NCI-H1417 (cell line): ENCODE data around the gene GPX2.

Source experiments
- DNase-seq, 3 experiments: peaks; one replicate each; lab custom pipeline; 2025; lab: John Stamatoyannopoulos, UW

Gene GPX2

DNA sequence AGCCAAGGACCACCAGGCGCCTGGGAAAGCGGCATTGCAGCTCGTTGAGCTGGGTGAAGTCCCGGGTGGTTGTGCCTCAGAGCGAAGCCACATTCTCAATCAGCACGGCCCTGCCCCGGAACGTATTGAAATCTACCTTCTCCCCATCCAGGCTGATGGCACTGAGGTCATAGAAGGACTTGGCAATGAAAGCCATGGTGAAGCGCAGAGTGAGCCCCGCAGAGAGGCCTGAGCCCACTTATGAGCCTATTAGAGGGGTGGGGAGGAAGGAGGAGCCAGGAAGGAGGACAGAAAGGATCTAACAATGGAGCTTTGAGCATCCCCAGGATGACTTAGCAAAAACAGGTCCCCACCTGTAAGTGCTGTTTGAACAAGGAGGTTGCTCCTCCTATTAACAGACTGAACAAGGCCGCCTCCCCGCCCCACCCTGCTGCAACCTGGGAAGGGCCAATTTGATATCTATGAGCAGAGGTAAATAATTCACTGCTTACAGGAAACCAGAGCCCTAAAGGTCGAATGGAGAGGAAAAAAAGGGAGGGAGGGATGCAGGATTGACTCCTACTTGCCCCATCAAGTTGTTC lies at the start of gene GPX2:
GPX2 (minus strand) TSS at position 215 of the 581 bp plus-strand sequence; CDS start at position 196, 19 bp downstream.
- peak; percentile 75 to 91 (median 90) for DNase-seq

DNA sequence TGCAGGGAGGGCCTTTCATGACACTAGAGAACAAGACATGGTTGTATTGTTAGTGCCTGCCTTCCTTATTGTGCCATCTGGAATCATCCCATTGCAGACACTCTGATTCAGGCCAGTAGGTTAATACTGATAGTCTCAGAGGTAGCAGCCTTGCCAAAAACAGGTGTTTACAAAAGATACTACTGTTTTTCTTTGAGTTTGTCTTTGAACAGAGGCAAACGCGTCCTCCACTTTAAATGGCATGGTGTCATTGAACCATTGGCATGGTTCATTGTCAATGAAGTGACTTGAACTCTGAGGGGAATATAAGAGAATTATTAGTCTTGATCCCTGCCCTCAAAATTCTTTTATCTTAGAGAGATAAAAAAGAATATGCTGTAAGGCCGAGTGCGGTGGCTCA lies 48.4 kb upstream of the GPX2 start:
- DNase-seq, result no peak

DNA sequence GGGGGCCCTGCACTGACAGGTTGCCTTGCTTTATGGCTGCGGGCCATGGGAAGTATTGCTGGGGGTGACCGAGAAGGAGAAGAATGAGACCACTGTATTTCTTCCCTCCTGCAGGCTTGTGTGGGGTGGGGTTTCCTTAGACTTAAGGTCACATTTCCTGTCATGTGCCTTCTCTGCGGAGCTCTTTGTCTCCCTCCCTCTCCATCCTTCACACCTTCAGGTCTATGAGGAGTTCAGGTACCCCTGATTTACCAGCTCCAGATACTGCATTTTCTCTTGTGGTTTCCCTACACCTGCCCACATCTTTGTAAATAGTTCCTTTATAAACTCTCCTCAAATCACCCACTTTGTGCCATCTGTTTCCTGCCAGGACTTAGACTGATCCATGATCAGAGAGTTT lies 47.8 kb upstream of the GPX2 start:
- no peak for DNase-seq

DNA sequence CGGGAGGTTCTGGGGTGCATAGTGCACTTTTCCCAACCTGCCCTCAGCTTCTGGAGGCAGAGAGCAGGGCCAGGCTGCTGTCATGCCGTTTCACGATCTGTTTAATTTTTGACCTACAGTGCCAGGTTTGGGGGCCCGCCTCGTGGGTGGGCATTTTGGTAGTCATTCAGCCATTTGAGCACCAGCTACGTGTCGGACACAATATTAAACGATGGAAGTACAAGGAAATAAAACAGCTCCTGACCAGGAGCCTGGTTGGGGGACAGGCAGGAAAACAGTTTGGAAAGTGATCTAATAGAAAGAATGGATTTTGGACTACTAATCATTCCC lies 44.9 kb upstream of the GPX2 start:
- DNase-seq, result no peak

DNA sequence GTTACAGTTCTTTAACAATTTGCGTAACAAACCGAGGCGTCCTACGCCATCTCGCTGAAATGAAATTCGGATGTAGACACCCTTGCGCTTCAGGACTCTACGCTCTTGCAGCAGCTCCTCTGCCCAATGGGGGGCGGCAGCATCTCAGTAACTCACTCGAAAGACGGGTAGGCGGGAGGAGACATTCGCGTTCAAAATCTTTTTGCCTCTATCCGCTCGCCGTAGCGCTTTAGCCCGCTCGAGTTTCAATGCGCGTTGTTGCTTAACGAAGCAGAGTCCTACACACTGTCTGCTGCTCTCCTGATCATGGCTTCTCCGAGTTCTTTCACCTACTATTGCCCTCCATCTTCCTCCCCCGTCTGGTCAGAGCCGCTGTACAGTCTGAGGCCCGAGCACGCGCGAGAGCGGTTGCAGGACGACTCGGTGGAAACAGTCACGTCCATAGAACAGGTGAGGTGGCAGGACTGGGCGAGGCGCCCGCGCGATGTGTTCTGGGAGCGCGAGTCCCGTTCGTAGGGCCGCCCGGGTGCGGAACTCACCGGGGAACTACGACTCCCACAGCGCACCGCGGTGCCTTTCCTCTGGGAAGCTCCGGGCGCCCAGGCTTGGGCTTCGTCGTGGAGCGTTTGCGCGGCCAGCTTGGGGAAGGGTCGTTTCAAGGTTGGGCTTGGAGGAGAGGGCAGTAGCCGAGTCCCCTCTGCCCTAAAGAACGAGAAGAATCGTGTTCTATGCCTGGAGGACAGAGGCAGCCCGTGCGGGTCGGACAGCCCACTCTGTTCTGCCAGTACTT lies 44.3 kb upstream of the GPX2 start, which contains the start of gene FNTB:
FNTB (plus strand) TSS at position 248 of the 790 bp plus-strand sequence; CDS start at position 307, 59 bp downstream.
- DNase-seq, result peak; percentile 95 to 98 (median 97)

DNA sequence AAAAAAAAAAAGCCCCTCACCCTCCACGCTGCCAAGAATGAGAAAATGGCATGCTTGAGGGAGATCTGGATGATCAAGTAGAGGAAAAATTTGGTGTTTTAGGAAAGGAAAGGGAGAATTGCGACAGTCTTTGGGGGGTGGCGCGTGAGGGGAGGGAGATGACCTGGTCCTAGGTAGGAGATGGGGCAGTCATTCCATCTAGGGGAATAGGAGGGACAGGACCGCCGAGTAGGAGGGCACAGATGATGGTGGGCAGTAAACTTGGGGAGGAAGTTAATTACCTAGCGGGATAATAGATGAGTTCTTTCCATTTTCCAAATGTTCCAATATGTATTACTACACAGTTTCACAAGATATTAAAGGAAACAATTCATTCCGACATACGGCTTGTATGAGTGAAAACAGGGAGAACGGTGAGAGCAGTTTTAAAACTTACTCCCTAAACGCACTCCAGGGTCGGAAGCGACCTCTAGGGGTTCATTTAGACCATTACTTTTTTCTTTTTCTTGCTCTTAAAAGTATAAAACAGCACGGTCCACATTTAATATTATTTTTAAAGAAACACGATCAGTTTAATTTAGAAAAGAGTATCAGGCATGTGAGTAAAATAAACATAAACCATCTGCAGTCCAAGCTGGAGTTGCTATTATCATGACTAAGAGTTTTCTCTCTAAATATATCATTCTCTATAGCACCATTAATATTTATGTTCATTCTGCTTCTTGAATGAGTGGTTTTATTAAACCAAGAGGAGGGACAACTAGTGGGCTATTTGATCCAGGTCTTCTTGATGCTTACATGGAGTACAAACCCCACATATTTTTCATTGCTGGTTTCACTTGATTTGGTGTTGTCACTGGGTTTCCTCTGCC lies 41.1 kb upstream of the GPX2 start:
- DNase-seq, result peak in 1 of 3 experiments; percentile 67

DNA sequence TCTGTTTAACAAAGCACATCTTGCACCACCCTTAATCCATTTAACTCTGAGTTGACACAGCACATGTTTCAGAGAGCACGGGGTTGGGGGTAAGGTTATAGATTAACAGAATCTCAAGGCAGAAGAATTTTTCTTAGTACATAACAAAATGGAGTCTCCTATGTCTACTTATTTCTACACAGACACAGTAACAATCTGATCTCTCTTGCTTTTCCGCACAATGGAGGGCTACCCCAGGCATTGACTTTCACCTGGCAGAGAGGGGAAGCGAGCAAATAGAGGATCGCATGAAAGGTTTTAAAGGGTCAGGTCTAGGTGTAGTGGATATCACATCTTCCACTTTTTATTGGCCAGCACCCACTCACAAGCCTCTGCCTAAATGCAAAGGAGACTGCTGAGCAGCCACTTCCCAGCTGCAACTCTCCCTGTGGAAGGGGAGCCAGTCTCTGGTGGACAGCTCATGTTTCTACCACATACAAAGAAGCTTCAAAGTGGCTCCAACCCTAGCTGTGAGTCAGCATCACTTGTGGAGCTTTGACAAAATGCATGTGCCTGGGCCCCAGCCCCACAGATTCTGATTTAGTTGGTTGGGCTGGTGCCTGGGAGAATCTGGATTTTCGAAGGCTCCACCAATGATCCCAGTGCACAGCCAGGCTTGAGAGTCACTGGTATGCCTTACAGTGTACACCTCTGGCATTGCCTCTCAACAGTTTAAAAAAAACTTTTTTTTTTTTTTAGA lies 37.0 kb upstream of the GPX2 start:
- peak in 1 of 3 experiments; percentile 85 for DNase-seq

DNA sequence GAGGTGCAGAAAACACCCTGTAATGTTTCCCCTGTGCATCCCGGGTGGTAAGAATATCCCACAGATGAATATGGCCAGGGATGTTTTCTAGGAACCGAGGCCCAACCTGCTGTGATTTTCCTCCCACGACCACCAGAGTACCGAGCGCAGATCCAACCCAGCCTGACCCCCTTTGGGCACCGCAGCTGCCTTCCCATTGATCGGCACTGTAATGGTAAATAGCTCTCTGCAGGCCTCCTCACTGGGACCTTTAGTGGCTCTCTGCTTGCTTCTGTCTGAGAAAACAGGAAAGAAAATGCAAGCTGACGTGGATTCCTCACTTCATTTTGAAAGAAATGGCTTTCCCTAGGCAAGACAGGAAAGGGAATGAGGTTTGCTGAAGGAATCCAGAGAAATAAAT lies 32.0 kb upstream of the GPX2 start:
- DNase-seq, result no peak

DNA sequence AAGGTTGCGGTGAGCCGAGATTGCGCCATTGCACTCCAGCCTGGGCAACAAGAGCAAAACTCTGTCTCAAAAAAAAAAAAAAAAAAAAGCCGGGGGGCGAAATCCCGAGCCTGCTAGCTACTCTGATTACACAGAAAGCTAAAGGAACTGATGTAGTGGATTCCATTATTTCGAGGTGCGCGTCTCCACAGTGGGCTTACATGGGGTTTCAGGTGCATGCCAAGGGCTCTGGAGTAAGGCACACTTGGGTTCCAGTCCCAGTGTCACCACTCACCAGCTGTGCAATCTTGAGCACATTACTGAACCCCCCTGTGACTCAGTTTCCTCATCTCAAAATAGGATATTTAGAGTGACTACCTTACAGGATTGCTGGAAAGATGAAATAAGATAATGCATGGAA lies 31.3 kb upstream of the GPX2 start:
- DNase-seq, result no peak

DNA sequence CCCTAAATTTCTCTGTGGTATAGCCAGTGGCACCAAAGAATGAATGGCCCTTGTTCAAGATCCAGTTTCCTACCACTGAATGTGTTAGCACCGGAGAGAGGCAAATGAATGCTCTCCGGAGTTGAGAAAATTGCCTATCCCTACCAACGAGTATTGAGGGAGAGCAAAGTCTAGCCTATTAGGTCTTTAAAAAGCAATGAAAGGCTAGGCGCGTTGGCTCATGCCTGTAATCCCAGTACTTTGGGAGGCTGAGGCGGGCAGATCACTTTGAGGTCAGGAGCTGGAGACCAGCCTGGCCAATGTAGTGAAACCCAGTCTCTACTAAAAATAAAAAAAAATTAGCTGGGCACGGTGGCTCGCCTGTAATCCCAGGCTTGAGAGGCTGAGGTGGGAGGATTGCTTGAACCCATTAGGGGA lies 30.5 kb upstream of the GPX2 start:
- peak in 1 of 3 experiments; percentile 11 for DNase-seq

DNA sequence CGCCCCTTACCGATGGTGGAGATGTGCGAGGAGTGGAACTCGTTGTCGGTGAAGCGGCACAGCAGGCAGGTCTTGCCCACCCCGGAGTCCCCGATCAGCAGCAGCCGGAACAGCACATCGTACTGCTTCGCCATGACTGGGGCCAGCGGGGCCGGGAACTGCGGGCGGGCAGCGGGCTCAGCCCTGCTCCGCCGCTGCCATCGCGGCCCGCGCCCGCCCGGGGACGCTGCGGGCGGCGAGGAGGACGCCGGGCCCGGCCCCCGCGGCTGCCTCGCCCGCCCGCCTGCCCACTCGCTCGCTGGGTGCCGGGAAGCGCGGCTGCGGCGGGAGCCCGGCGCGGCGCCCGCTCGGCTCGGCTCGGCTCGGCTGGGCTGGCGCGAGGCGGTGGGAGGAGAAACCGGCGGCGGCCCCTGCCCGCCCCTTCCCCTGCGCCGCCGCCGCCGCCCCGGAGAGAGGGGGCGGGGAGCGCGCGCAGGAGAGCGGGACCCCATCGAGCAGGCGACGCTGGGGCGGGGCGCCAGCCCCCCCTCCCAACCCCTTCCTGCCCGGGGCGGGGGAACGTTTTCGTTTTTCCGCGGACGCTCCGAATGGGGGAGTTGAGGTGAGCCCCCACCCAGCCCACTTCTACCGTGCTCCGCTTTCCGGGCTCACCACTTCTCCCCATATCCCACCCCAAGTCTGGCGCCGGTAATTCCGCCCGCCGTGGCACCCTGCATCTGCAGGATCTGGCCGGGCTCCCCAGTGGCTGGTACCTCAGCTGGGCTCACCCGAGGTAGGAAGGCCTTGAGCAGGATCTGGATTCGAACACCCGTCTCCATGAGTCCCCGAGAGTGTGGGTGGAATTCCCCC lies 29.6 kb upstream of the GPX2 start, which contains the start of gene RAB15:
RAB15 (minus strand) TSS at position 394 of the 849 bp plus-strand sequence; CDS start at position 134, 260 bp downstream.
- DNase-seq, result peak; percentile 36 to 61 (median 45)

DNA sequence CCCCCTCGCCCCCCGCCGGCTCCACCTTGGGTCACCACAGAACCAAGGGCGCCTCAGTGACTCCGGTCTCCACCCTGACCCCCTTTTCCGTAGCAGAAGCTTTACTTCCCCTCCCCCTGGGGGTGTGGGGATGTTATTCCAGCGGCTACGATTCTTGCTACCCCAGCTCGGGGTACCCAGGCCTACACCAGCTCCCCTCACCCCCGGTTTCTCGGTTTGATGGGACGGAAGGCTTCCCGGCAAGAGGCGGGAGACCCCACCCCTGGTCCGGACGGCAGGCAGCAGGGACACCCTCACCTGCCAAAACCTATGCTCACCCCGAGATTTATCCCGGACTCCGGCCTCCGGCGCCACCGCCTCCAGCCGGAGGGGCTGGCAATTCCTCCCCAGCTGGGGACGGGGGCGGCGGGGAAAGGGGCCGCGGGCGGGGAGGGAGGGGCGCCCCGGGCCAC lies 29.0 kb upstream of the GPX2 start:
- peak in 1 of 3 experiments; percentile 42 for DNase-seq

DNA sequence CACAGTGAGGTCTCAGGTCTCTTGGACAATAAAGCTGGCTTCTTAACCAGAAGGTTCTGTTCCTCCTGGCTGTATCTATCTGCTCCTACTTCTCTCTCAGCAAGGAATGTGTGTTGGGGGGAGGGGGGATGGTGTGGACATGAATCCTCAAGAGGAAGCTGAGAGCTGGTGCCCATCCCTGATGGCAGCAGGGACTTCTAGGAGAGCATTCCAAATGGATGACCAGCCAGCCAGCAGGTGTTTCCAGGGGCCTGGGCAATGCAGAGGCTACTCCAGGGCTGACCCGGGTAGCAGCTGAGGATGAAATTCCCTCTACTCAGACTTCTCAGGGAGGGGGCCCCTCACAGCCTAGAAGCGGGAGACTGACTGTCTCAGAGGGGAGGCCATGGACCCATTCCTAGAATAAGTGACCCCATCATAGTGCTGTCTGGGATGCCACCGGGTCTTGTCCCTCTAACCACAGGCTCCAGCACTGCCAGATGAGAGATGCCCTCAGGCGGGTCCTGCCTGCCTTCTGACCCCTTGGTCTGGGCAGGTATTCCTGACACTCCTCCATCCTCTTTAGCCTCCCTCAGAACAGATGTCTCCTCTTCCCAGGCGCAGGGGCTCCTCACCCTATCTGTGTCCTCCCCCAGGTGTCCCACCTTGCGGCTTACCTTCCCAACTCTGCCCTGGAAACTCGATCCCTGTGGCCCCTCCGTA lies 28.4 kb upstream of the GPX2 start:
- peak in 2 of 3 experiments; percentile 25 to 42 for DNase-seq

DNA sequence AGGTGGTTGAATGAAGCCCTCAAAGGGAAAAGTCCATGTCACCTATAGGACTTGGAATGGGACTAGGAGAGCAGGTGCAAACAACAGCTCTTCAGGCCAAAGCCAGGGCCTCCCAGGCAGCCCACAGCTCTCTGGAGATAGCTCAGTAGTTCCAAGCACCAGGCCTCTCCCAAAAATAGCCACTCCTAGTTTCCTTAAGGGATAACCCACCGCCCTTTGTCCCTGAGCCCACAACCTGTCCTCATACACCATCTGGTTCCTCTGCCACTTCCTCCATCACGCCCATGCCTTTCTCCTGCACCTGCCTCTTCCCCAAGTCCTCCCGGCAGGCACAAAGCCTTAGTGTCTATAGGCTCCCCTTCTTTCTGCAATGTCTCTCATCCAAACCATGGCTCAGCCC lies 27.5 kb upstream of the GPX2 start:
- no peak for DNase-seq

DNA sequence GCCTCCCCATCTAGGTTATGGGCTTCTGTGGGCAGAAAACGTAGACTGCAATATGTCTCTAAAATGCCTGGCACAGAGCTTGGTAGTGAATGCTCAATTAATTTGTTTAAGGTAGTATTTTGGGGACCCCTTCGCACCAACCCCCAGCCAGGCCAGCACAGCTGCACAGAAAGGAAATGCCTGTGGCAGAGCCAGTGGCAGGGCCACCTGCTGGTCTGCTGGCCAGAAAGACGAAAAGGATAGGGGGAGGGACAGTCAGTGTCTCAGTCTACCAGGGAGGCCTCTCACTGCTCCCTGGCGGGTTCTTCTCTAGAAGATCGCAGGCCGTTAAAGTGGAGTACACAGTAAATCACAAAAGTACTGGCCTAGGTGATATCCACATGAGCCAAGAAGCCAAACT lies 26.1 kb upstream of the GPX2 start:
- DNase-seq, result no peak

DNA sequence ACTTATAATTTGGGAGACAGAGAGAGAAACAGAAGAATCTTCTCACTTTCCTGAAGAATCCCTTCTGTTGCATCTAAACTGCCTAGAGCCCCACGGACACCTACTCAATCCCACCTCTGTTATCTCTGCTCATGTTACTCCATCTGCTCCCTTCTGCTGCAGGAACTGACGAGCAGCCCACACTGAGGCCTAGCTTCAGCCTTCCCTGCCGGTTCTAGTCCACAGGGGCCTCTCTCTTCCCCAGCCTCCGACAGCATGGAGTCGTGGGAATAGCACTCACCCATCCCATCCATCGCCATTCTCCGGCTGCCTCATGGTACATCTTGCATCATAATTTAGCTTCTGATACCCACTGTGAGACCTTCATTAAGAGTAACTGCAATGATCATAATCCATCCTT lies 25.6 kb upstream of the GPX2 start:
- no peak for DNase-seq

DNA sequence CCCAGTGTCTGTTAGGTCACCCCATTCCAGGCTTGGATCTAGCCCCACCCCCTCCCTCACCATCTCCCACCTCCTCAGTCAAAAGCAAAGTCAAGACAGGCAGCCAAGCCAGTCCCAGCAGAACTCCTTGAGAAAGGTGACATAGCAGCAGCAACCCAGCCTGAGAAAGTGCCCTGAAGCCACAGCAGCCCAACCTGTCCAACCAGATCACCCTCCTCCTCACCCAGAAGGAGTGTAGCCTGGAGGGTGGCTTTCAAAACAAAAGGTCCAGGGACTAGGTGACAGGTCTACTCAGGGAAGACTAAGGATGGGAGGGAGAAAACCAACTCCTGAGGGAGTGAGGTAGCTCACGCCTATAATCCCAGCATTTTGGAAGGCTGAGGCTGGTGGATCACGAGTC lies 24.4 kb upstream of the GPX2 start:
- peak in 1 of 3 experiments; percentile 1 for DNase-seq

DNA sequence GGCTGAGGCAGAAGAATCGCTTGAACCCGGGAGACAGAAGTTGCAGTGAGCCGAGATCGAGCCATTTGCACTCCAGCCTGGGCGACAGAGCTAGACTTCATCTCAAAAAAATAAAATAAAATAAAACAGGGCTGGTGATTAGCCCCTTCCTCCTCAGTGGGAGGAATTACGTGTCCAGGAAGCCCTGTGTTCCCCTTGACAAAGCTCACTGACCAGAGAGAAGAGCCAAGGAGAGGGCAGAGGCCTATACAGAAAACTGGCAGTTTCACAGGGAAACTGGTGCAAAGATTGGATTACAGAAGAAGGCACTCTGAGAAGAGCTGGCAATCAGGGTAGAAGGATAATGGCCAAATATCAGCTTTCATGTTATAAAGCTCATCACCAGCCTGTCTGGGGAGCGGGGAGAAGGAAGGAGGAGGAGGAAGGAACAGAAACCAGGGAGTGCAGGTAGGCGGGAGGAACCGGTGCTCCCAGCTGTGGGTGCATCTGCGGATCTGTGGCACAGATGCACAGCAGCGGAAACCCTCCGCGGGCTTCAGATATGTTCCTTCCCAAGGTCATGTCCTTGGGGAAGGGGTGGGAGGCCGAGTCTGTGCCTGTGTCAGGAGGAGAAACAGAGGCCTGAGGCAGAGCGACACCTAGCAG lies 22.9 kb upstream of the GPX2 start:
- DNase-seq, result no peak

DNA sequence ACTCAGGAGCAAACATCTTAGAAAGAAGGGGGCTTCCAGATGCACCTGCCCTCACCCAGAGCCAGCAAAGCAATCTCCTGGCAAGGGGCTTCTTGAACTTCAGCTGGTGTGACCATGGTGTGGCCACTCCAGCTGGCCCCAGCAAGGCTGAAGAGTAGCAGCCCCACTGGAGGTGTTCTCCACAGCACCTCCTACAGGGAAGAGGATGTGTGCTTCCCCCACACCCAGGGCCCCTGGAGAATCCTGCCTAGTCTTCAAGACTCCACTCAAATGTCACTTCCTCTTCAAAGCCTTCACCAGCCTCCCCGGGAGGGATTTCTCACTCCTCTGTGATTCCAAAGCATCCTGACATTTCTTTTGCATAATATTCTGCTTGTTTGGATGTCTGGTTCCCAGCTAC lies 21.1 kb upstream of the GPX2 start:
- DNase-seq, result no peak
